ENCODE results near the gene KBTBD6.
"Not testable (repeated sequence)": the region's sequence is repeated elsewhere in the genome, so short reads cannot be mapped to it uniquely, and the experiment has no call there.

KBTBD6 gene

GRCh38 chr13:41132512-41133152 is at the start of gene KBTBD6:
Gene KBTBD6 (minus strand): TSS chr13:41132802. CDS start chr13:41132511, 291 bp downstream.
- DNase-seq (ENCODE audit: low spot score): peak; percentile 97

GRCh38 chr13:41182231-41182630 is 49.6 kb upstream of the KBTBD6 start:
- no peak for DNase-seq (ENCODE audit: low spot score)

GRCh38 chr13:41179593-41180250 is 47.1 kb upstream of the KBTBD6 start:
- peak; percentile 50 for DNase-seq (ENCODE audit: low spot score)

- DNase-seq (ENCODE audit: low spot score): peak; percentile 62
Observed at GRCh38 chr13:41178040-41178439, 45.4 kb upstream of the KBTBD6 start.

- DNase-seq (ENCODE audit: low spot score): no peak
Observed at GRCh38 chr13:41177616-41178015, 45.0 kb upstream of the KBTBD6 start.

GRCh38 chr13:41175576-41175975 is 43.0 kb upstream of the KBTBD6 start:
- DNase-seq (ENCODE audit: low spot score): not testable (repeated sequence)

GRCh38 chr13:41162151-41162550 is 29.5 kb upstream of the KBTBD6 start:
- DNase-seq (ENCODE audit: low spot score): no peak

GRCh38 chr13:41159174-41159573 is 26.6 kb upstream of the KBTBD6 start:
- DNase-seq (ENCODE audit: low spot score): no peak

GRCh38 chr13:41157048-41157717 is 24.6 kb upstream of the KBTBD6 start:
- DNase-seq (ENCODE audit: low spot score): no peak

- DNase-seq (ENCODE audit: low spot score): no peak
Observed at GRCh38 chr13:41156620-41157019, 24.0 kb upstream of the KBTBD6 start.

- no peak for DNase-seq (ENCODE audit: low spot score)
Observed at GRCh38 chr13:41154042-41154441, 21.4 kb upstream of the KBTBD6 start.

GRCh38 chr13:41152005-41152404 is 19.4 kb upstream of the KBTBD6 start:
- DNase-seq (ENCODE audit: low spot score): no peak

GRCh38 chr13:41150058-41150457 is 17.5 kb upstream of the KBTBD6 start:
- no peak for DNase-seq (ENCODE audit: low spot score)

- DNase-seq (ENCODE audit: low spot score): no peak
Observed at GRCh38 chr13:41148419-41149283, 16.0 kb upstream of the KBTBD6 start.

GRCh38 chr13:41145136-41145908 is 12.7 kb upstream of the KBTBD6 start:
- DNase-seq (ENCODE audit: low spot score): no peak

- DNase-seq (ENCODE audit: low spot score): no peak
Observed at GRCh38 chr13:41144576-41144975, 12.0 kb upstream of the KBTBD6 start.

GRCh38 chr13:41139296-41139966 is 6.8 kb upstream of the KBTBD6 start:
- DNase-seq (ENCODE audit: low spot score): no peak

GRCh38 chr13:41137951-41138350 is 5.3 kb upstream of the KBTBD6 start:
- no peak for DNase-seq (ENCODE audit: low spot score)

- no peak for DNase-seq (ENCODE audit: low spot score)
Observed at GRCh38 chr13:41137241-41137640, 4.6 kb upstream of the KBTBD6 start.

- no peak for DNase-seq (ENCODE audit: low spot score)
Observed at GRCh38 chr13:41136396-41137031, 3.9 kb upstream of the KBTBD6 start.

All from activated CD4-positive, alpha-beta T cell treated with anti-CD3 and anti-CD28 coated beads, Interleukin-2, Interleukin-4, amounts not matched to agents 100 ng/mL and 50 ng/mL, durations not matched to agents 16 hours and 8 hours (primary cell).